ENCODE results near the gene MARK4.

The MARK4 gene

GRCh38 chr19:45352914-45353796 lies 102.1 kb downstream of the MARK4 start:
- Histone ChIP-seq H3K36me3 (ENCODE audit: insufficient read depth, insufficient read length, low read length) (peaks cover 86% of the 10 kb centered on the region), H3K4me1 (ENCODE audit: insufficient read depth, insufficient read length) (peaks cover 2% of the 10 kb centered on the region), H3K9ac (ENCODE audit: insufficient read length, low read depth) (no peak overlapping the region), H3K9me3 (ENCODE audit: insufficient read depth, low read length) (no peaks in the 10 kb centered on the region), H3K4me3 (ENCODE audit: insufficient read length, low read depth) (no peak overlapping the region), H3K27me3 (ENCODE audit: insufficient read depth, insufficient read length) (no peaks in the 10 kb centered on the region)
- no peak for DNase-seq (ENCODE audit: low read depth, low spot score)
- TF ChIP-seq YY1 (IDR thresholded peaks at IDR 0.05; ENCODE audit: insufficient read depth, insufficient read length) (no peak), ZNF274 (IDR thresholded peaks at IDR 0.05; ENCODE audit: low read depth, low read length) (no peak), SUZ12 (IDR thresholded peaks at IDR 0.05; ENCODE audit: extremely low read depth, insufficient read depth, insufficient read length) (no peak)

GRCh38 chr19:45354241-45354842 lies 103.3 kb downstream of the MARK4 start:
- Histone ChIP-seq H3K4me3 (ENCODE audit: insufficient read length, low read depth) (no peak overlapping the region), H3K9me3 (ENCODE audit: insufficient read depth, low read length) (no peaks in the 10 kb centered on the region), H3K9ac (ENCODE audit: insufficient read length, low read depth) (no peak overlapping the region), H3K27me3 (ENCODE audit: insufficient read depth, insufficient read length) (no peaks in the 10 kb centered on the region), H3K36me3 (ENCODE audit: insufficient read depth, insufficient read length, low read length) (peaks cover 90% of the 10 kb centered on the region), H3K4me1 (ENCODE audit: insufficient read depth, insufficient read length) (peaks cover 2% of the 10 kb centered on the region)
- TF ChIP-seq ZNF274 (IDR thresholded peaks at IDR 0.05; ENCODE audit: low read depth, low read length) (no peak), YY1 (IDR thresholded peaks at IDR 0.05; ENCODE audit: insufficient read depth, insufficient read length) (no peak), SUZ12 (IDR thresholded peaks at IDR 0.05; ENCODE audit: extremely low read depth, insufficient read depth, insufficient read length) (no peak)
- no peak for DNase-seq (ENCODE audit: low read depth, low spot score)

All from NT2/D1 (cell line).